ENCODE measurements around the gene MYO6.
A peak's percentile ranks its signal among the peaks of the same experiment; 100 is the strongest.

Gene MYO6

DNA sequence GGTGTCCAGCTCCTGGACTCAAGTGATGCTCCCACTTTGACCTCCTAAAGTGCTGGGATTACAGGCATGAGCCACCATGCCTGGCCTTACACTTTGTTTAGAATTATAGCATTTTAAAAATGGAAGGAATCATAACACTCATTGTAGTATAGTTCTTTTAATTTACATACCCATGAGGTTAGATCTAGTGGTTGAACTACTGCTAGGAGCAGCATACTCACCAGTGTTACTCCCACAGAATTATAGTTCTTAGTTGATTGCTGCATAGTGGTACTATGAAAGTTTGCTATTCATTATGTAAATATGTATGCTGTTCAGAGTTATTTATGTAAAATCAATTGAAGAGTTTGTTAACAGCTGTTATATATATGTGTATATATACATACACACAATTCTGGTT is 85.4 kb downstream of the MYO6 start:
- TF ChIP-seq, protein P1, sequence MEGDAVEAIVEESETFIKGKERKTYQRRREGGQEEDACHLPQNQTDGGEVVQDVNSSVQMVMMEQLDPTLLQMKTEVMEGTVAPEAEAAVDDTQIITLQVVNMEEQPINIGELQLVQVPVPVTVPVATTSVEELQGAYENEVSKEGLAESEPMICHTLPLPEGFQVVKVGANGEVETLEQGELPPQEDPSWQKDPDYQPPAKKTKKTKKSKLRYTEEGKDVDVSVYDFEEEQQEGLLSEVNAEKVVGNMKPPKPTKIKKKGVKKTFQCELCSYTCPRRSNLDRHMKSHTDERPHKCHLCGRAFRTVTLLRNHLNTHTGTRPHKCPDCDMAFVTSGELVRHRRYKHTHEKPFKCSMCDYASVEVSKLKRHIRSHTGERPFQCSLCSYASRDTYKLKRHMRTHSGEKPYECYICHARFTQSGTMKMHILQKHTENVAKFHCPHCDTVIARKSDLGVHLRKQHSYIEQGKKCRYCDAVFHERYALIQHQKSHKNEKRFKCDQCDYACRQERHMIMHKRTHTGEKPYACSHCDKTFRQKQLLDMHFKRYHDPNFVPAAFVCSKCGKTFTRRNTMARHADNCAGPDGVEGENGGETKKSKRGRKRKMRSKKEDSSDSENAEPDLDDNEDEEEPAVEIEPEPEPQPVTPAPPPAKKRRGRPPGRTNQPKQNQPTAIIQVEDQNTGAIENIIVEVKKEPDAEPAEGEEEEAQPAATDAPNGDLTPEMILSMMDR (IDR thresholded peaks at IDR 0.05; ENCODE audit: low read depth, low read length), result no peak
- H3K4me3 ChIP-seq (replicated peaks in 1 of 2; ENCODE audit: low read depth in 2 of 2, low read length in 2 of 2), result no peak overlapping the region
- no peak for DNase-seq (ENCODE audit: low read depth in 2 of 2)

GRCh38 chr6:75842191-75842590 is 93.2 kb downstream of the MYO6 start:
- no peak overlapping the region for H3K4me3 ChIP-seq (replicated peaks in 1 of 2; ENCODE audit: low read depth in 2 of 2, low read length in 2 of 2)
- TF ChIP-seq, protein P1 (IDR thresholded peaks at IDR 0.05; ENCODE audit: low read depth, low read length), result no peak
- DNase-seq (ENCODE audit: low read depth in 2 of 2), result peak in 1 of 2 donors; percentile 2

DNA sequence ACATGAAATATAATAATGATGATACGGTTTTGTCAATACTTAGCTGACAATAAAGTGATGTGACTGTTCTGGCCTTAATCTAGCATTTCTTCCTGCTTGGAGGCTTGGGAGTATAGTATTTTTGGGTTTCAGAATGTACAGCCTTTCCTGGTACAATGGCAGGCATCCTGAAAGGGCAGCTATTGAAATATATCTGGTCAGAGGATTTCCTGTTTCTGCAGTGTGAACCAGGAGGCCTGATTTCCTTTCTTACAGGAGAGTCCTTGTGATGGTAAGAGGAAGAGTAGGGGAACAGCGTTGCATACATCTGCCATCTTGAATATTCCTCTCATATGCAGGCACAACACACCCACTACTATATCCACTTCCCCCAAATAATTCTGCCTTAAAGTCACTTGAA is 93.7 kb downstream of the MYO6 start:
- DNase-seq (ENCODE audit: low read depth in 2 of 2), result peak in 1 of 2 donors; percentile 5
- TF ChIP-seq, protein P1 (IDR thresholded peaks at IDR 0.05; ENCODE audit: low read depth, low read length), result no peak
- no peak overlapping the region for H3K4me3 ChIP-seq (replicated peaks in 1 of 2; ENCODE audit: low read depth in 2 of 2, low read length in 2 of 2)

DNA sequence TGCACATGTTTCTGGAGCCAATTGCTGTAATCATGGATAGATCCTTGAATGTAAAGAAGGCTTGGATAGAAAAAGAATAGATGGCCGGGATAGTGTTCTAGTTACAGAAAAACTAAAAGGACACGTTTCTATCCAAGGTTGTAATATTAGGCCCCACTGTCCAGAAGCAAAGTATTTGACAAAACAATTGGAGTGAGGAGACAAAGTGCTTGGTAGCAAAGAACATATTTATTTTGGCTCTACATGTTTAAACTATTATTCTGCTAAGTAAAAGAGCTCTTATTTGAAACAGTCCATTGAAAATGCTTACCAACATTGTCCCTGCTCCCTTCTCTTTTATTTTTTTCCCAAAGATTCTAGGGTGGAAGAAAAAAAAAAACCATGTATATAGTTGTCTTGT is 94.4 kb downstream of the MYO6 start:
- TF ChIP-seq, protein P1 (IDR thresholded peaks at IDR 0.05; ENCODE audit: low read depth, low read length), result no peak
- H3K4me3 ChIP-seq (replicated peaks in 1 of 2; ENCODE audit: low read depth in 2 of 2, low read length in 2 of 2), result no peak overlapping the region
- DNase-seq (ENCODE audit: low read depth in 2 of 2), result no peak

DNA sequence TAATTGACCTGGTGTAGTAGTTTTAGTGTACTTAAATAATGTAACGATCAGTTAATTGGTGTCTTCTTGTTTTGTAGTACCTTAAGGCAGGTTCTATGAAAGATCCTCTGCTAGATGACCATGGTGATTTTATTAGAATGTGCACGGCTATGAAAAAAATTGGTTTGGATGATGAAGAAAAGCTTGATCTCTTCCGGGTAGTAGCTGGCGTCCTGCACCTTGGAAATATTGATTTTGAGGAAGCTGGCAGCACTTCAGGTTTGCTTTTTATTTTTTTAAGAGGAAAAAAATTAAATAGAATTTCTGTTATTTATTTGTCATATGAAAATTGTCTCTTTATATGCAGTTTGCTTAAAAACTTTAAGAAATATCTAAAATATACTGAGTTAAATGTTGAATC is 99.2 kb downstream of the MYO6 start:
- DNase-seq (ENCODE audit: low read depth in 2 of 2), result no peak
- no peak overlapping the region for H3K4me3 ChIP-seq (replicated peaks in 1 of 2; ENCODE audit: low read depth in 2 of 2, low read length in 2 of 2)
- TF ChIP-seq, protein P1 (IDR thresholded peaks at IDR 0.05; ENCODE audit: low read depth, low read length), result no peak

DNA sequence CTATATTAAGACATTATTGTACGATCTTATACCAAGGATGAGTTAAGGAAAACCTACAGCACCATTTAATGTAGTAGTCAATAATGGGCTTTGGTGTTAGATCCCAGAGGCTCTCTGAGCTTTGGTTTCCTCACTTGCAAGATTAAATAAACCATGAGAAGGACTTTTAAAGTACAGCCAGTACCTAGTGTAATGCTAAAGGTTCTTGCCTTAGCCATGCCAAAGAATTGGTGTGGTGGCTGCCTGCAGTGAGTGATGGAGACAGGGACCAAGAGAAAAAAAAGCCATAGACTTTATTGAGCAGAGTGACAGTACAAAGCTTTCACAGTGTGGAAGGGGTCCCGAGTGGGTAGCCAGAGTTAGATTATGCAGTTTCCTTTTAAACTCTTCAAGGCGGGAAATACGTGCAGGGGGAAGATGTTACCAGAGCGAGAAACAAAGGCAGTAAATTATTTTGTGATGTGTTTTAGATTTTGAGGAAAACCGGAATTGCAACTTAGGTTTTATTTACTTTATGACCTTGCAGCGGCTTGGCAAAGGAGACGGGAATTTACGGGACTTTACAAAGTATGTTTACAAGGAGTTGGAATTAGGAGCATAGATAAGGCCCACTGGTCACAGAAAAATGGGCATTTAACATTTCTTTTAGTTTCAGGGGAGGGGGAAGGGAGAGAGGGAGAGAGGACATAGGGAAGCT is 100.4 kb downstream of the MYO6 start:
- H3K4me3 ChIP-seq (replicated peaks in 1 of 2; ENCODE audit: low read depth in 2 of 2, low read length in 2 of 2), result no peak overlapping the region
- DNase-seq (ENCODE audit: low read depth in 2 of 2), result peak in 1 of 2 donors; percentile 3
- TF ChIP-seq, protein P1 (IDR thresholded peaks at IDR 0.05; ENCODE audit: low read depth, low read length), result no peak
